ENCODE results near the gene MMP19.
A peak's percentile ranks its signal among the peaks of the same experiment; 100 is the strongest.

MMP19 gene

GRCh38 chr12:55833056-55833455 is 9.7 kb downstream of the MMP19 start:
- peaks cover 16% of the 10 kb centered on the region for H3K4me1 ChIP-seq (ENCODE audit: low read length)
- no peak overlapping the region for H2AFZ ChIP-seq (ENCODE audit: low read depth, low read length)
- H3K79me2 ChIP-seq (ENCODE audit: low read length): peaks cover 23% of the 10 kb centered on the region
- no peaks in the 10 kb centered on the region for H4K20me1 ChIP-seq (ENCODE audit: insufficient read depth, low read length)
- no peaks in the 10 kb centered on the region for H3K9me3 ChIP-seq (ENCODE audit: insufficient read depth, low read length)
- TF ChIP-seq, protein P1, sequence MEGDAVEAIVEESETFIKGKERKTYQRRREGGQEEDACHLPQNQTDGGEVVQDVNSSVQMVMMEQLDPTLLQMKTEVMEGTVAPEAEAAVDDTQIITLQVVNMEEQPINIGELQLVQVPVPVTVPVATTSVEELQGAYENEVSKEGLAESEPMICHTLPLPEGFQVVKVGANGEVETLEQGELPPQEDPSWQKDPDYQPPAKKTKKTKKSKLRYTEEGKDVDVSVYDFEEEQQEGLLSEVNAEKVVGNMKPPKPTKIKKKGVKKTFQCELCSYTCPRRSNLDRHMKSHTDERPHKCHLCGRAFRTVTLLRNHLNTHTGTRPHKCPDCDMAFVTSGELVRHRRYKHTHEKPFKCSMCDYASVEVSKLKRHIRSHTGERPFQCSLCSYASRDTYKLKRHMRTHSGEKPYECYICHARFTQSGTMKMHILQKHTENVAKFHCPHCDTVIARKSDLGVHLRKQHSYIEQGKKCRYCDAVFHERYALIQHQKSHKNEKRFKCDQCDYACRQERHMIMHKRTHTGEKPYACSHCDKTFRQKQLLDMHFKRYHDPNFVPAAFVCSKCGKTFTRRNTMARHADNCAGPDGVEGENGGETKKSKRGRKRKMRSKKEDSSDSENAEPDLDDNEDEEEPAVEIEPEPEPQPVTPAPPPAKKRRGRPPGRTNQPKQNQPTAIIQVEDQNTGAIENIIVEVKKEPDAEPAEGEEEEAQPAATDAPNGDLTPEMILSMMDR (IDR thresholded peaks at IDR 0.05; ENCODE audit: low read depth, low read length): no peak
- no peak for TF ChIP-seq EZH2phosphoT487 (IDR thresholded peaks at IDR 0.05; ENCODE audit: low read depth)
- no peak overlapping the region for H3K4me3 ChIP-seq (ENCODE audit: low read length)
- no peak overlapping the region for H3K4me2 ChIP-seq (ENCODE audit: low read length)
- H3K36me3 ChIP-seq (replicated peaks; ENCODE audit: low read depth, low read length): peaks cover 4% of the 10 kb centered on the region
- no peaks in the 10 kb centered on the region for H3K27me3 ChIP-seq (ENCODE audit: low read depth, low read length)
- no peak overlapping the region for H3K27ac ChIP-seq (ENCODE audit: low read length)
- no peak overlapping the region for H3K9ac ChIP-seq (ENCODE audit: low read length)

GRCh38 chr12:55831447-55831815 is 11.3 kb downstream of the MMP19 start:
- Histone ChIP-seq H3K27ac (ENCODE audit: low read length) (no peak overlapping the region), H2AFZ (ENCODE audit: low read depth, low read length) (no peak overlapping the region), H3K4me1 (ENCODE audit: low read length) (peaks cover 25% of the 10 kb centered on the region), H3K36me3 (replicated peaks; ENCODE audit: low read depth, low read length) (peaks cover 14% of the 10 kb centered on the region), H3K27me3 (ENCODE audit: low read depth, low read length) (no peaks in the 10 kb centered on the region), H3K4me3 (ENCODE audit: low read length) (no peak overlapping the region), H4K20me1 (ENCODE audit: insufficient read depth, low read length) (no peaks in the 10 kb centered on the region), H3K79me2 (ENCODE audit: low read length) (peaks cover 38% of the 10 kb centered on the region), H3K4me2 (ENCODE audit: low read length) (no peak overlapping the region), H3K9ac (ENCODE audit: low read length) (no peak overlapping the region), H3K9me3 (ENCODE audit: insufficient read depth, low read length) (no peaks in the 10 kb centered on the region)
- no peak for TF ChIP-seq EZH2phosphoT487 (IDR thresholded peaks at IDR 0.05; ENCODE audit: low read depth)
- TF ChIP-seq, protein P1 (IDR thresholded peaks at IDR 0.05; ENCODE audit: low read depth, low read length): no peak

DNA sequence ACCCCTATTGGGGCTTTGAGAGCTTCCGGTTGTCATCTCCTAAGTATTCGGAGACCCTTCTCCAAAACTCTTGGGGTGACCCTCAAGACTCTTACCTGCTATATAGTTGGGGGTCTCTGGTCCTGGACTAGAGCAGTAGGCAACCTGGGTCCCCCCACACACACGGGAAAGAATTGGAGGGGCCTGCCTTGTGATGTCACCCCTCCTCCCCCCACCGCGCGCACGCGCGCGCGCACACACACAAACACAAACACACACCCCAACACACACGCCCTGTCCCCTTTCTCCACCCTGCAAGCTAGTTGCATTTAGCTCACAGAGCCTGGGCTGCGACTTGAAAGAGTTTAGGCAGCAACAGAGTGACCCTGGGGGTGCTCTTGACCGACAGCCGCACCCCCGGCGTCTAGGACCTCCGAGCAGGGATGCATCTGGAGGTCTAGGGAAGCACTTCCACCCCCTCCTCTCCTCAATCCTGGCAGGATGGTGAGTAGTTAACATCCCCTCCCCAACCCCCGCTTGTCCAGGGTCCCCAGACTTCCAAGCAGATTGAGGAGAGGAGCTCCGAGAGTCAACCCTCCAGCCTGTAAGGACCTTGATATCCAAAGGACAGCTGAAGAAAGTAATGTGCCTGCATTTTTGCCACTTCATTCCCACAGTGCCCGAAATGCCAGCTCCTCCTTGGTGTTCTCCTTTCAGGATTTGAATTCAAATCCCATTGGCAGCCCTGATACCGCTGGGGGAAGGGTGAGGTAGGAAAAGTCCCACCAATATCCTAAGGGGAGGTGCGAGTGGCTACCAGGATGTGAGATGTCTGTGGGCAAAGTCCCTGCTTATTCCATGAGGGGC is 11.9 kb downstream of the MMP19 start:
- Histone ChIP-seq H3K79me2 (ENCODE audit: low read length) (peaks cover 44% of the 10 kb centered on the region), H3K27ac (ENCODE audit: low read length) (no peak overlapping the region), H3K4me3 (ENCODE audit: low read length) (peak overlapping the region; percentile 87), H3K4me1 (ENCODE audit: low read length) (peaks cover 25% of the 10 kb centered on the region), H2AFZ (ENCODE audit: low read depth, low read length) (peak overlapping the region; percentile 12; the same call in 1 of the 2 replicates), H3K4me2 (ENCODE audit: low read length) (peak overlapping the region; percentile 83), H3K9me3 (ENCODE audit: insufficient read depth, low read length) (no peaks in the 10 kb centered on the region), H3K9ac (ENCODE audit: low read length) (peak overlapping the region; percentile 81), H4K20me1 (ENCODE audit: insufficient read depth, low read length) (no peaks in the 10 kb centered on the region), H3K36me3 (replicated peaks; ENCODE audit: low read depth, low read length) (peaks cover 16% of the 10 kb centered on the region), H3K27me3 (ENCODE audit: low read depth, low read length) (no peaks in the 10 kb centered on the region)
- TF ChIP-seq EZH2phosphoT487 (IDR thresholded peaks at IDR 0.05; ENCODE audit: low read depth): no peak
- TF ChIP-seq, protein P1 (IDR thresholded peaks at IDR 0.05; ENCODE audit: low read depth, low read length): no peak

DNA sequence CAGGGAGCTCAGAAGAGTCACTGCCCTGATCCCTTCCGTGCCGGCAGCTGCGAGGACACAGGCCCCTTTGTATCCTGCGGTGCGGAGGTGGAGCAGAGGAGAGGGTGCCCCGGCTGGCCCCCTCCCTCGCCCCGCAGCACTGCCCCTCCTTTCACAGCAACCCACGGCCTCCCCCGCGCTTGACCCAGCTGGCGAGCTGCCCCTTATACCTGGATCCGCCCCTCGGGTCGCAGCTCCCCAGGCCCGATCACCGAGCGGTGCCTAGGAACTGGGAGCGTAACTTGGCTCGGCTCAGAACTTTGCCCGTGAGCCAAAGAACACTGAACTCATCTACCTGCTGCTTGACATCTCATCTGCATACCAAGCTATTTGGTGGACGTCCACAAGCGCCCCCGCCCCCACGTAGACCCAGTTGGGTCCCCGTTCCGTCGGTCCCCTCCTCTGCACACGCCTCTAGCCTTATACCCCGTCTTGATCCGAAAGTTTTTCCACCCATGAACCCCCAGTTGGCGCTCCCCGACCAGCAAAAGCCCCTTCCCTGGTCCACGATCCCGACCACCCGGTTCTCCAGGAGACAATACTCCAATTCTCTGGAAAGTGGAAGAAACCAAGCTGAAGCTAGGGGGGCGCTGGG is 12.7 kb downstream of the MMP19 start:
- no peaks in the 10 kb centered on the region for H4K20me1 ChIP-seq (ENCODE audit: insufficient read depth, low read length)

More for the DNA sequence above, 12.7 kb downstream of the MMP19 start:
- TF ChIP-seq EZH2phosphoT487 (IDR thresholded peaks at IDR 0.05; ENCODE audit: low read depth): no peak
- TF ChIP-seq, protein P1 (IDR thresholded peaks at IDR 0.05; ENCODE audit: low read depth, low read length): no peak
- no peaks in the 10 kb centered on the region for H3K27me3 ChIP-seq (ENCODE audit: low read depth, low read length)
- H3K4me2 ChIP-seq (ENCODE audit: low read length): peak overlapping the region; percentile 83
- peak overlapping the region; percentile 87 for H3K4me3 ChIP-seq (ENCODE audit: low read length)
- peaks cover 18% of the 10 kb centered on the region for H3K36me3 ChIP-seq (replicated peaks; ENCODE audit: low read depth, low read length)
- H3K9ac ChIP-seq (ENCODE audit: low read length): peak overlapping the region; percentile 81
- peaks cover 50% of the 10 kb centered on the region for H3K79me2 ChIP-seq (ENCODE audit: low read length)
- H3K9me3 ChIP-seq (ENCODE audit: insufficient read depth, low read length): no peaks in the 10 kb centered on the region
- peak overlapping the region; percentile 50; the same call in 1 of the 2 replicates for H2AFZ ChIP-seq (ENCODE audit: low read depth, low read length)
- peak overlapping the region; percentile 41 for H3K27ac ChIP-seq (ENCODE audit: low read length)
- peaks cover 25% of the 10 kb centered on the region for H3K4me1 ChIP-seq (ENCODE audit: low read length)

All from OCI-LY3 (cell line).